HEK293 (cell line): ENCODE results near the gene TRAF7.
A peak's percentile ranks its signal among the peaks of the same experiment; 100 is the strongest.

ENCODE experiments used
- BCL11B ChIP-seq: fragments of 450-650 bp; formaldehyde crosslinking; IDR thresholded peaks from 2 replicates; pipeline ENCODE4 v1.5.1; 2016; ENCODE audit warnings: low read depth, missing biosample characterization, missing genetic modification characterization
- SP7 ChIP-seq: fragments of 450-650 bp; formaldehyde crosslinking; IDR thresholded peaks from 2 replicates; pipeline ENCODE4 v1.5.1; 2016; ENCODE audit warnings: missing biosample characterization, missing genetic modification characterization
- ZEB2 ChIP-seq: fragments of 450-650 bp; formaldehyde crosslinking; IDR thresholded peaks from 2 replicates; pipeline ENCODE4 v1.5.1; 2016; ENCODE audit warnings: missing biosample characterization, missing genetic modification characterization
- ZNF112 ChIP-seq: fragments of 450-650 bp; formaldehyde crosslinking; IDR thresholded peaks from 2 replicates; pipeline ENCODE4 v1.5.0; 2017; ENCODE audit warnings: missing biosample characterization, missing genetic modification characterization
- ZNF121 ChIP-seq: fragments of 450-650 bp; formaldehyde crosslinking; IDR thresholded peaks from 2 replicates; pipeline ENCODE4 v1.5.1; 2016; ENCODE audit warnings: missing biosample characterization, missing genetic modification characterization
- ZNF202 ChIP-seq: fragments of 450-650 bp; formaldehyde crosslinking; IDR thresholded peaks from 2 replicates; pipeline ENCODE4 v1.5.1; 2016; ENCODE audit warnings: missing biosample characterization, missing genetic modification characterization, borderline replicate concordance
- ZNF324 ChIP-seq: fragments of 450-650 bp; formaldehyde crosslinking; IDR thresholded peaks from 2 replicates; pipeline ENCODE4 v1.5.1; 2016; ENCODE audit warnings: missing biosample characterization, missing genetic modification characterization
- ZNF335 ChIP-seq: fragments of 450-650 bp; formaldehyde crosslinking; conservative IDR thresholded peaks from 2 replicates; pipeline ENCODE4 v1.5.1; 2016; ENCODE audit warnings: missing biosample characterization, missing genetic modification characterization
- ZNF37A ChIP-seq: fragments of 450-650 bp; IDR thresholded peaks from 2 replicates; pipeline ENCODE4 v1.5.1; 2018; ENCODE audit warnings: missing biosample characterization, missing genetic modification characterization
- ZNF580 ChIP-seq: fragments of 450-650 bp; formaldehyde crosslinking; IDR thresholded peaks from 2 replicates; pipeline ENCODE4 v1.5.1; 2016; ENCODE audit warnings: missing biosample characterization, missing genetic modification characterization
- ZNF610 ChIP-seq: fragments of 450-650 bp; formaldehyde crosslinking; IDR thresholded peaks from 2 replicates; pipeline ENCODE4 v1.5.1; 2016; ENCODE audit warnings: missing biosample characterization, missing genetic modification characterization, borderline replicate concordance
- ZNF621 ChIP-seq: fragments of 450-650 bp; formaldehyde crosslinking; IDR thresholded peaks from 2 replicates; pipeline ENCODE4 v1.5.1; 2017; ENCODE audit warnings: missing biosample characterization, missing genetic modification characterization
- ZNF629 ChIP-seq: fragments of 450-650 bp; formaldehyde crosslinking; IDR thresholded peaks from 2 replicates; pipeline ENCODE4 v1.5.1; 2017; ENCODE audit warnings: missing biosample characterization, missing genetic modification characterization
- ZNF654 ChIP-seq: fragments of 450-650 bp; formaldehyde crosslinking; IDR thresholded peaks from 2 replicates; pipeline ENCODE4 v1.5.1; 2016; ENCODE audit warnings: low read depth, missing biosample characterization, missing genetic modification characterization
- ZNF658 ChIP-seq: fragments of 450-650 bp; formaldehyde crosslinking; IDR thresholded peaks from 2 replicates; pipeline ENCODE4; 2016; ENCODE audit warnings: missing biosample characterization, missing genetic modification characterization
- ZNF660 ChIP-seq: fragments of 450-650 bp; IDR thresholded peaks from 2 replicates; pipeline ENCODE4 v1.5.1; 2018; ENCODE audit warnings: missing biosample characterization, mild to moderate bottlenecking, missing genetic modification characterization
- ZNF701 ChIP-seq: fragments of 450-650 bp; formaldehyde crosslinking; IDR thresholded peaks from 2 replicates; pipeline ENCODE4 v1.5.1; 2016; ENCODE audit warnings: missing biosample characterization, missing genetic modification characterization
- TF ChIP-seq, protein P1 (sequence below): fragments of 450-650 bp; formaldehyde crosslinking; IDR thresholded peaks from 2 replicates; pipeline ENCODE4 v1.5.1; 2016; ENCODE audit warnings: missing biosample characterization, missing genetic modification characterization, low read depth
- TF ChIP-seq, protein P2 (sequence below): fragments of 450-650 bp; formaldehyde crosslinking; IDR thresholded peaks from 2 replicates; pipeline ENCODE4 v1.5.1; 2016; ENCODE audit warnings: missing biosample characterization, missing genetic modification characterization
- TF ChIP-seq, protein P3 (sequence below): fragments of 450-650 bp; formaldehyde crosslinking; IDR thresholded peaks from 2 replicates; pipeline ENCODE4 v1.5.1; 2016; ENCODE audit warnings: missing biosample characterization, missing genetic modification characterization
- TF ChIP-seq, protein P4 (sequence below): fragments of 450-650 bp; formaldehyde crosslinking; IDR thresholded peaks from 2 replicates; pipeline ENCODE4 v1.5.1; 2016; ENCODE audit warnings: missing biosample characterization, missing genetic modification characterization

TRAF7 gene

GRCh38 chr16:2194852-2195321 is 39.3 kb downstream of the TRAF7 start (continued):
- TF ChIP-seq, protein P1, sequence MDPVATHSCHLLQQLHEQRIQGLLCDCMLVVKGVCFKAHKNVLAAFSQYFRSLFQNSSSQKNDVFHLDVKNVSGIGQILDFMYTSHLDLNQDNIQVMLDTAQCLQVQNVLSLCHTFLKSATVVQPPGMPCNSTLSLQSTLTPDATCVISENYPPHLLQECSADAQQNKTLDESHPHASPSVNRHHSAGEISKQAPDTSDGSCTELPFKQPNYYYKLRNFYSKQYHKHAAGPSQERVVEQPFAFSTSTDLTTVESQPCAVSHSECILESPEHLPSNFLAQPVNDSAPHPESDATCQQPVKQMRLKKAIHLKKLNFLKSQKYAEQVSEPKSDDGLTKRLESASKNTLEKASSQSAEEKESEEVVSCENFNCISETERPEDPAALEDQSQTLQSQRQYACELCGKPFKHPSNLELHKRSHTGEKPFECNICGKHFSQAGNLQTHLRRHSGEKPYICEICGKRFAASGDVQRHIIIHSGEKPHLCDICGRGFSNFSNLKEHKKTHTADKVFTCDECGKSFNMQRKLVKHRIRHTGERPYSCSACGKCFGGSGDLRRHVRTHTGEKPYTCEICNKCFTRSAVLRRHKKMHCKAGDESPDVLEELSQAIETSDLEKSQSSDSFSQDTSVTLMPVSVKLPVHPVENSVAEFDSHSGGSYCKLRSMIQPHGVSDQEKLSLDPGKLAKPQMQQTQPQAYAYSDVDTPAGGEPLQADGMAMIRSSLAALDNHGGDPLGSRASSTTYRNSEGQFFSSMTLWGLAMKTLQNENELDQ (tag by site-specific recombination) = no peak
- peak; percentile 52; the same call in 1 of the 2 replicates for TF ChIP-seq ZEB2
- TF ChIP-seq ZNF610 (tag by site-specific recombination) = 0 out of 2 replicates have a peak, but pooled peaks have one; percentile 33
- peak; percentile 61; the same call in 1 of the 2 replicates for TF ChIP-seq ZNF121 (tag by site-specific recombination)
- TF ChIP-seq ZNF335 (tag by site-specific recombination) = no peak
- TF ChIP-seq ZNF37A (tag by site-specific recombination) = no peak
- TF ChIP-seq ZNF580 (tag by site-specific recombination) = peak; percentile 72
- TF ChIP-seq ZNF658 (tag by site-specific recombination) = no peak
- TF ChIP-seq ZNF324 (tag by site-specific recombination) = no peak
- no peak for TF ChIP-seq ZNF202 (tag by site-specific recombination)
- no peak for TF ChIP-seq ZNF112 (tag by site-specific recombination)
- no peak for TF ChIP-seq ZNF701
- TF ChIP-seq BCL11B (tag by site-specific recombination) = 0 out of 2 replicates have a peak, but pooled peaks have one; percentile 30
- no peak for TF ChIP-seq ZNF629 (tag by site-specific recombination)
- peak; percentile 94 for TF ChIP-seq ZNF654 (tag by site-specific recombination)
- TF ChIP-seq, protein P2, sequence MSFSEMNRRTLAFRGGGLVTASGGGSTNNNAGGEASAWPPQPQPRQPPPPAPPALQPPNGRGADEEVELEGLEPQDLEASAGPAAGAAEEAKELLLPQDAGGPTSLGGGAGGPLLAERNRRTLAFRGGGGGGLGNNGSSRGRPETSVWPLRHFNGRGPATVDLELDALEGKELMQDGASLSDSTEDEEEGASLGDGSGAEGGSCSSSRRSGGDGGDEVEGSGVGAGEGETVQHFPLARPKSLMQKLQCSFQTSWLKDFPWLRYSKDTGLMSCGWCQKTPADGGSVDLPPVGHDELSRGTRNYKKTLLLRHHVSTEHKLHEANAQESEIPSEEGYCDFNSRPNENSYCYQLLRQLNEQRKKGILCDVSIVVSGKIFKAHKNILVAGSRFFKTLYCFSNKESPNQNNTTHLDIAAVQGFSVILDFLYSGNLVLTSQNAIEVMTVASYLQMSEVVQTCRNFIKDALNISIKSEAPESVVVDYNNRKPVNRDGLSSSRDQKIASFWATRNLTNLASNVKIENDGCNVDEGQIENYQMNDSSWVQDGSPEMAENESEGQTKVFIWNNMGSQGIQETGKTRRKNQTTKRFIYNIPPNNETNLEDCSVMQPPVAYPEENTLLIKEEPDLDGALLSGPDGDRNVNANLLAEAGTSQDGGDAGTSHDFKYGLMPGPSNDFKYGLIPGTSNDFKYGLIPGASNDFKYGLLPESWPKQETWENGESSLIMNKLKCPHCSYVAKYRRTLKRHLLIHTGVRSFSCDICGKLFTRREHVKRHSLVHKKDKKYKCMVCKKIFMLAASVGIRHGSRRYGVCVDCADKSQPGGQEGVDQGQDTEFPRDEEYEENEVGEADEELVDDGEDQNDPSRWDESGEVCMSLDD (tag by site-specific recombination) = no peak
- TF ChIP-seq ZNF621 (tag by site-specific recombination) = no peak
- TF ChIP-seq SP7 (tag by site-specific recombination) = peak; percentile 36; the same call in 1 of the 2 replicates
- TF ChIP-seq, protein P3, sequence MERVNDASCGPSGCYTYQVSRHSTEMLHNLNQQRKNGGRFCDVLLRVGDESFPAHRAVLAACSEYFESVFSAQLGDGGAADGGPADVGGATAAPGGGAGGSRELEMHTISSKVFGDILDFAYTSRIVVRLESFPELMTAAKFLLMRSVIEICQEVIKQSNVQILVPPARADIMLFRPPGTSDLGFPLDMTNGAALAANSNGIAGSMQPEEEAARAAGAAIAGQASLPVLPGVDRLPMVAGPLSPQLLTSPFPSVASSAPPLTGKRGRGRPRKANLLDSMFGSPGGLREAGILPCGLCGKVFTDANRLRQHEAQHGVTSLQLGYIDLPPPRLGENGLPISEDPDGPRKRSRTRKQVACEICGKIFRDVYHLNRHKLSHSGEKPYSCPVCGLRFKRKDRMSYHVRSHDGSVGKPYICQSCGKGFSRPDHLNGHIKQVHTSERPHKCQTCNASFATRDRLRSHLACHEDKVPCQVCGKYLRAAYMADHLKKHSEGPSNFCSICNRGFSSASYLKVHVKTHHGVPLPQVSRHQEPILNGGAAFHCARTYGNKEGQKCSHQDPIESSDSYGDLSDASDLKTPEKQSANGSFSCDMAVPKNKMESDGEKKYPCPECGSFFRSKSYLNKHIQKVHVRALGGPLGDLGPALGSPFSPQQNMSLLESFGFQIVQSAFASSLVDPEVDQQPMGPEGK (tag by site-specific recombination) = peak; percentile 64
- no peak for TF ChIP-seq ZNF660 (tag by site-specific recombination)
- TF ChIP-seq, protein P4, sequence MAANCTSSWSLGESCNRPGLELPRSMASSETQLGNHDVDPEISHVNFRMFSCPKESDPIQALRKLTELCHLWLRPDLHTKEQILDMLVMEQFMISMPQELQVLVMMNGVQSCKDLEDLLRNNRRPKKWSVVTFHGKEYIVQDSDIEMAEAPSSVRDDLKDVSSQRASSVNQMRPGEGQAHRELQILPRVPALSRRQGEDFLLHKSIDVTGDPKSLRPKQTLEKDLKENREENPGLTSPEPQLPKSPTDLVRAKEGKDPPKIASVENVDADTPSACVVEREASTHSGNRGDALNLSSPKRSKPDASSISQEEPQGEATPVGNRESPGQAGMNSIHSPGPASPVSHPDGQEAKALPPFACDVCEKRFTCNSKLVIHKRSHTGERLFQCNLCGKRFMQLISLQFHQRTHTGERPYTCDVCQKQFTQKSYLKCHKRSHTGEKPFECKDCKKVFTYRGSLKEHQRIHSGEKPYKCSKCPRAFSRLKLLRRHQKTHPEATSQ (tag by site-specific recombination) = peak; percentile 71; the same call in 1 of the 2 replicates
